ENCODE data around the gene ASPRV1.

DNA sequence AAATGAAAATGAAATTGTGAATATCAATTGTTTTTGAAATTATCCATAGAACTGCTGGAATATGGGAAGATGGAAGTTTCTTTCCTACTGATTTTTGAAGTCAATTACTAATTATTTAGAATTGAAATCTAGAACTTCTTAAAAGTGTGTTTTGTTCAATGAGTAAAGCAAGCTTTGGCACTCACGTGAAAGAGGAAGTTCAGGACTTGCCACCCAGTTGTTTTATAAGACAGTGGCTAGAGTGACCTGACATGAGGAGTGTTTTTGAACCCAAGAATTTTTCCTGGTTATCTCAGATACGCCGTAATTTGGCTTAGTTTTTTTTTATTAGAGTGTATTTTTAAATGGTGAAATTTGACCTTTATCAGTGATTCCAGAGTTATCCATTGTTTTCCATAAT lies 43.0 kb downstream of the ASPRV1 start:
- TF ChIP-seq SUZ12 (IDR thresholded peaks at IDR 0.05; ENCODE audit: extremely low read depth, insufficient read depth, insufficient read length) (no peak), YY1 (IDR thresholded peaks at IDR 0.05; ENCODE audit: insufficient read depth, insufficient read length) (no peak)

Data from NT2/D1 (cell line).